T1000 (cell line): ENCODE measurements around the gene GATA3.

Experiments
- DNase-seq: peaks from one replicate; lab custom pipeline; 2025; ENCODE audit warnings: mixed read lengths; lab: John Stamatoyannopoulos, UW

Gene GATA3

GRCh38 chr10:8064436-8064835, 9.9 kb downstream of the GATA3 start:
- DNase-seq = no peak

DNA sequence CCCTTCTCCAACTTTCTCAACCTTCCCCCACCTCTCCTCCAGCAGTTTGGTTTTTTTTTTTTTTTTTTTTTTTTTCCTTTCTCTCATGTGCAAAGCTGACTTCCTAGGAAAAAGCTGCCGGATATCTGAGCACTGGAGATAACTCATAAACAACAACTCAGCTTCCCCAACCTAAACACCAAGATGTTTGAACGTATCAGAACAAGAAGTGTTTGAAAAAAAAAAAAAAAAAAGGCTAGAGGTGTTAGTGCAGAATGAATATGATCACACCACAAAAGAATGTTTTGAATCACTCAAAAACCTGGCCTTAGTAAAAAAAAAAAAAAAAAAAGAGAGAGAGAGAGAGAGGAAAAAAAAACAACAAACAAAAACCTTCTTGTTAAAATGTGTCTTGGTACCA, 11.2 kb downstream of the GATA3 start:
- no peak for DNase-seq

DNA sequence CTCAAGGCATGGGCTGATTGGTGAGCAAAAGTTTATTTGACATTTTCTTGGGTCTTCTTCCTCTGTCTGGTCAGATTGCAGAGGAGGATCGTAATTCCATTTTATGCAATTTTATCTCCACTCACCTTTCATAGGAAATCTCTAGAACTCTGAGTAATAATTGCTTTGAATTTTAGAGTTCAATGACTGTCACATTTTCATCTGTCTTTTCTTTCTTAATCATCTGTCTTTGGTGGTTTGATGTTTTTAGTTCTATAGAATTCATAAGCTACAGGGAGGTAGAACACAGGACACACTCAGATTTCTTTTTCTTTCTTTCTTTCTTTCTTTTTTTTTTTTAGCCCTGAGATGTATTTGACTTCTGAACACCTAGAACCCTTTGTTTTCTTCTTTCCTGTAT, 11.6 kb downstream of the GATA3 start:
- no peak for DNase-seq

- DNase-seq = no peak
These were observed 12.3 kb downstream of the GATA3 start for GRCh38 chr10:8066797-8067196.

DNA sequence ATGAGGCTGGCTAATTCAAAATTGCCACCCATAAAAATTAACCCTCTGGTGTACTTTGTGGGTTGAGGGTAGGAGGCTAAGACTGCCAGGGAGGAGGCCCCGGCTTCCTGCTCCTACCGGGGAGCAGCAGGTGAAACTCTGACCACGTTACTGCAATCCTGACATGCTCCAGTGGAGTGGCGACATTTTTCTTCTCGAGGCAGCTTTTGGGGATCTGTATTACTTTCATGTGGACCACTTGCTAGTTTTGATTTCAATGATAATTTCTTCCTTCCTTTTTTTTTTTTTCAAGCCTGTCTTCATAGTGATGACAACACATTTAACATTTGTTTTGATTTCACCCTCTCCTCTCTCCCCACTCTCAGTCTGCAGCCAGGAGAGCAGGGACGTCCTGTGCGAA, 14.6 kb downstream of the GATA3 start:
- no peak for DNase-seq

DNA sequence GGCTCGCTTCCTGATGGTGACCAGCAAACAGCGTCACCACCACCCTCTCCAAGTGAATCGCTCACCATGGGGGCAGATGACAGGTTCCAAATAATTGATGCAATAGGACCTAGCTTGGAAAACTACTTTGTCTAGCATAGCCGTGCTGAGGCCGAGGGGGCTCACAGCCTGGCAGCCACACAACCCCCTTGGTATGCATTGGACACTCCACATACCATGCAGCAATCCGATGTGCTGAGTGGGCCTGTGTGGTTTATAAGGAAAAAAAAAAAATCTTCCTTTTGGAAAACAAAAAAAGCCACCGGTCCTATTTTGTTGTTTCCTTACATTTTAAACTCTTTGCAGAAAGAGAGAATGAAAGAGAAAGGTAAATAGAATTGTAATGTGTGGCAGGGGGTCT, 15.1 kb downstream of the GATA3 start:
- no peak for DNase-seq

- no peak for DNase-seq
These were observed 16.0 kb downstream of the GATA3 start for GRCh38 chr10:8070440-8070839.

DNA sequence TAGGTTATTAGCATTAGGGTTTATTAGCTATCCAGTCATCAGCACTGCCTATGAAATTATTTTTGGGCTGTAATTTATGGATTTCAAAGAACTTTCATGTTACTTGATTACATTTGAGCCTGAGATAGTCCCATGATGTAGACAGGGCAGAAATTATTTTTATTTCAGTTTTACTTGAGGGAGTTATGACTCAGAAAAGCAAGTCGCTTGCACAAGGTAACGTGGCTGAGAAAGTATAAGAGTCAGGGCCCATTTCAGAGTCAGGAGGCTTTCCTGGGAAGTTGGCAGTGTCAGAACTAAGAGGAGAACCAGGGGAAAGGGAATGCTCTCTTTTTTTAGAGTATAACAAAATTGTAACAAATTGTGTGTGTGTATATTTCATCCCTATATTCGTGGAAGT, 16.5 kb downstream of the GATA3 start:
- no peak for DNase-seq

DNA sequence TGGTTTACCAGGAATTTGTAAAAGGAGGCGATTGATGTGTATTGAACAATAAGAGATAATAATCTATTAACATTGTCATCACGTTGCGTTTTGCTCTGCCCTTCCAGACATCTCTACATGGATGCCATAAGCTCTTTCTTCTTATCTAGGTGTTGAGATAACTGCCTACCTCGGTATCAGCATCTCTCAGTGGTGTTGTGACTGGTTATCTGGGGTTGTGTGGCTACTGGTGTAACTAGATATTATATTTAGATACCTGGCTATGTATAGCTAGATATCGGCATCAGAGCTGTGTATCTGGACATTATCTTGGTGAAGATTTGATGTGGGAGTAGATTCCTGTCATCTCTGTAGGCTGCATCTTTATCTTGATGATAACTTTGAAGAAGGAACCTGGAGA, 17.2 kb downstream of the GATA3 start:
- no peak for DNase-seq

DNA sequence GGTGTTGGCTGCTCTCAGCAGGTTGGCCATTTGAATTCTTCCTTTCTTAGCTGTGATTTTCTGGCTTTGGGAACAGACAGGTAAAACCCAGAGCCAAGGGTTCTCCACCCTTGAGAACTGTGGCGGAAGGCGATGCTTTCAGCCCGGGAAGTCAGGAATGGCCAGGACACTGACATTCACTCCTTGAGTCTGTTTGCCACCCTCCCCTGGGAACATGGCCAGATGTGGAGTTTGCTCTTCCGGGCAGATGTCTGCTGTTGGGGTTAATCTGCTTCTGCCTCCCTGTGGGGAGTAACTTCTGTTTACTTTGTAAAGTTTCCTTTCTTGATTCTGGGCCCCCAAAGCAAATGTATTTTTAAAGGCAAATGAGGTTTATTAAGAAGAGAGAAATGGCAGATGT, 17.7 kb downstream of the GATA3 start:
- no peak for DNase-seq

DNA sequence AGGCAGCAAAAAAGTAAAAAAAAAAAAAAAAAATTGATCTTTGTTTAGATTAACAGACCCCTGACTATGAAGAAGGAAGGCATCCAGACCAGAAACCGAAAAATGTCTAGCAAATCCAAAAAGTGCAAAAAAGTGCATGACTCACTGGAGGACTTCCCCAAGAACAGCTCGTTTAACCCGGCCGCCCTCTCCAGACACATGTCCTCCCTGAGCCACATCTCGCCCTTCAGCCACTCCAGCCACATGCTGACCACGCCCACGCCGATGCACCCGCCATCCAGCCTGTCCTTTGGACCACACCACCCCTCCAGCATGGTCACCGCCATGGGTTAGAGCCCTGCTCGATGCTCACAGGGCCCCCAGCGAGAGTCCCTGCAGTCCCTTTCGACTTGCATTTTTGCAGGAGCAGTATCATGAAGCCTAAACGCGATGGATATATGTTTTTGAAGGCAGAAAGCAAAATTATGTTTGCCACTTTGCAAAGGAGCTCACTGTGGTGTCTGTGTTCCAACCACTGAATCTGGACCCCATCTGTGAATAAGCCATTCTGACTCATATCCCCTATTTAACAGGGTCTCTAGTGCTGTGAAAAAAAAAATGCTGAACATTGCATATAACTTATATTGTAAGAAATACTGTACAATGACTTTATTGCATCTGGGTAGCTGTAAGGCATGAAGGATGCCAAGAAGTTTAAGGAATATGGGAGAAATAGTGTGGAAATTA, 19.4 kb downstream of the GATA3 start:
- DNase-seq = no peak

GRCh38 chr10:8074881-8075280, 20.4 kb downstream of the GATA3 start:
- no peak for DNase-seq

GRCh38 chr10:8075282-8076260, 21.1 kb downstream of the GATA3 start:
- DNase-seq = no peak

DNA sequence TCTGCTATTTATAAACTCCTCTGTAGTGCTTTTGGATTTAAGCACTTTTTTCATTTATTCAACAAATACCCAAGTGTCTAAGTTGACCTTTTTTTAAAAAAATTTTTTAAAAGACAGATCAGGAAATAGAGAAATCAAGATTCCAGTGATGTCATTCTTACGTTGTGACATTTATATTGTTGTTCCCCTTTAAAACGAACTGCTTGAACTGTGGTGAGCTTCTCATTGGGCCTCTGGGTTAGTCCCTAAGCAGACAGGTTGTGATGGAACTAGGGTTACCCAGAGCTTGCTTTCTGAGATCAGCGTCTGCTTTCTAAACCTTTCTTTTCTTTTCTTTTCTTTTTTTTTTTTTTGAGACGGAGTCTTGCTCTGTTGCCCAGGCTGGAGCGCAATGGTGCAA, 22.4 kb downstream of the GATA3 start:
- no peak for DNase-seq

GRCh38 chr10:8078027-8078426, 23.5 kb downstream of the GATA3 start:
- no peak for DNase-seq

- DNase-seq = no peak
These were observed 24.6 kb downstream of the GATA3 start for GRCh38 chr10:8079126-8079525.

- DNase-seq = no peak
These were observed 30.3 kb downstream of the GATA3 start for GRCh38 chr10:8084799-8085198.

GRCh38 chr10:8085251-8085650, 30.8 kb downstream of the GATA3 start:
- no peak for DNase-seq

DNA sequence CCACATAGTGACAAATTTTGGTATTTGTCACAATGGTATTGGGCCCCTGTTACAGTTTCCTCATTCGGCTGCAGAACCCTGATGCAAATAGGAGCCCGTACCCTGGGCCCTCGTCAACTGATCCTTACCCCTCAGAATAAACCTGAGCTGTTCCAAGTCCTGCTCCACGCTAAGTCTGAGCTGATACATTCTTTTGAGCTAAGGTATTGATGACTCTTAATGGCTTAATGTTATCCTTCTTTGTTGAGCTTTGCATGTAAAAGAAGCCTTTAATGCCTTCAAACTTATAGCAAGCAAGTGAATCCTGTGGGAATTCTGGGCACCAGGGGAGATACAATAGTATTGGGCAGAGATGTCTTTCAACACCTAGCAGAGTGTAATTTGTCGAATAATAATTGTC, 31.8 kb downstream of the GATA3 start:
- no peak for DNase-seq

GRCh38 chr10:8088504-8088903, 34.0 kb downstream of the GATA3 start:
- no peak for DNase-seq

- DNase-seq = no peak
These were observed 37.9 kb downstream of the GATA3 start for GRCh38 chr10:8092428-8092827.

DNA sequence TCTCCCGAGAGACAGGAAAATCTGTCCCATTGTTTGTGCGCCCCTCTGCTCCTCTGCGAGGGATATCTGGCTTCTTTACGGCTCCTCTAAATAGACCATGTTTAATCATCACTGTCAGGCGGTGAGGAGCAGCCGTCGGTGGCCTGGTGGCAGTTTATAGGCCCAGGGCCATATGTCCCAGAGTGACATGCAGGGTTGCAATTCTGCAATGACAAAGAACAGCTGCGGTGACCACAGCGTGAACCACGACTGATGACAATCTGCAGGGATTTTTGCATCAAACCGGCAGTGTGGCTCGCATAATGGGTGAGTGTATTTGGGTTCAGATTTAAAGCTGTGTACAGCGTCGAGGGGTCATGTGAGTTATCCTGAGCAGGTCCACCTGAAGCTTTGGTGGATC, 41.5 kb downstream of the GATA3 start:
- no peak for DNase-seq

- no peak for DNase-seq
These were observed 42.4 kb downstream of the GATA3 start for GRCh38 chr10:8096931-8097330.
